ENCODE results near the gene VMP1.
A peak's percentile ranks its signal among the peaks of the same experiment; 100 is the strongest.
"Not testable (repeated sequence)": the region's sequence is repeated elsewhere in the genome, so short reads cannot be mapped to it uniquely, and the experiment has no call there.

VMP1 gene

GRCh38 chr17:59712862-59713261 is 5.4 kb downstream of the VMP1 start:
- no peak for DNase-seq

GRCh38 chr17:59714255-59714654 is 6.8 kb downstream of the VMP1 start:
- DNase-seq = no peak

GRCh38 chr17:59716427-59716826 is 9.0 kb downstream of the VMP1 start:
- DNase-seq = no peak

GRCh38 chr17:59719526-59719925 is 12.1 kb downstream of the VMP1 start:
- no peak for DNase-seq

GRCh38 chr17:59722623-59723022 is 15.2 kb downstream of the VMP1 start:
- DNase-seq = no peak

GRCh38 chr17:59723041-59723440 is 15.6 kb downstream of the VMP1 start:
- no peak for DNase-seq

- no peak for DNase-seq
Observed at GRCh38 chr17:59723607-59724006, 16.2 kb downstream of the VMP1 start.

GRCh38 chr17:59725691-59726090 is 18.2 kb downstream of the VMP1 start:
- no peak for DNase-seq

GRCh38 chr17:59727817-59728533 is 20.5 kb downstream of the VMP1 start:
- DNase-seq = no peak

- DNase-seq = no peak
Observed at GRCh38 chr17:59730268-59730834, 22.9 kb downstream of the VMP1 start.

- no peak for DNase-seq
Observed at GRCh38 chr17:59733697-59734096, 26.2 kb downstream of the VMP1 start.

- no peak for DNase-seq
Observed at GRCh38 chr17:59734226-59734625, 26.8 kb downstream of the VMP1 start.

GRCh38 chr17:59737324-59737723 is 29.9 kb downstream of the VMP1 start:
- no peak for DNase-seq

- DNase-seq = no peak
Observed at GRCh38 chr17:59743842-59744241, 36.4 kb downstream of the VMP1 start.

GRCh38 chr17:59745040-59745439 is 37.6 kb downstream of the VMP1 start:
- DNase-seq = no peak

- no peak for DNase-seq
Observed at GRCh38 chr17:59746849-59747445, 39.5 kb downstream of the VMP1 start.

- DNase-seq = no peak
Observed at GRCh38 chr17:59748591-59748990, 41.1 kb downstream of the VMP1 start.

GRCh38 chr17:59751955-59752413 is 44.5 kb downstream of the VMP1 start:
- no peak for DNase-seq

- no peak for DNase-seq
Observed at GRCh38 chr17:59752446-59752845, 45.0 kb downstream of the VMP1 start.

GRCh38 chr17:59752922-59753321 is 45.5 kb downstream of the VMP1 start:
- DNase-seq = no peak

GRCh38 chr17:59753522-59754467 is 46.3 kb downstream of the VMP1 start:
- DNase-seq = peak; percentile 51

- no peak for DNase-seq
Observed at GRCh38 chr17:59754552-59754951, 47.1 kb downstream of the VMP1 start.

GRCh38 chr17:59755069-59755468 is 47.6 kb downstream of the VMP1 start:
- DNase-seq = not testable (repeated sequence)
